Fibroblast of the conjunctiva (primary cell): ENCODE measurements around the gene ANKFN1.
A peak's percentile ranks its signal among the peaks of the same experiment; 100 is the strongest.

Experiments
- DNase-seq: peaks from one replicate; pipeline ENCODE4 v3.0.0-alpha.2; 2010; ENCODE audit warnings: low read depth

Gene ANKFN1

GRCh38 chr17:56177361-56177760 lies 24.1 kb downstream of the ANKFN1 start:
- no peak for DNase-seq

DNA sequence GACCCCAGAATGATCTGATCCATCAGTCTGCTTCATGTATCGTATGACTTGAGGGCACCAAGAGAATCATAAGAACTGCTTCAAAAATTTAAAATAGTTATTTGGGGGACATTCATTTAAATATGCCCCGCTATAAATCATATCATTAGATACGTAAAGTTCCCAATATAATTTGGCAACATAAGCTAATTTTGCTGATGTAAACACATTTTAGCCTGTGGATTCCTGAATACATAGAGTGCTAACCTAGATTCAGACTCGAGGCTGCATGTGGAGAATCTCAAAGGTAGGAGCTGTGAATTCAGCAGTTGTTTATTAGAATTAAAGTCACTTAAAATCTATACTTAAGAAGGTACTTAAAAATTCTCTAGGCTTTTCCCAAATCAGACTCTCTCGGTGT lies 24.9 kb downstream of the ANKFN1 start:
- no peak for DNase-seq

DNA sequence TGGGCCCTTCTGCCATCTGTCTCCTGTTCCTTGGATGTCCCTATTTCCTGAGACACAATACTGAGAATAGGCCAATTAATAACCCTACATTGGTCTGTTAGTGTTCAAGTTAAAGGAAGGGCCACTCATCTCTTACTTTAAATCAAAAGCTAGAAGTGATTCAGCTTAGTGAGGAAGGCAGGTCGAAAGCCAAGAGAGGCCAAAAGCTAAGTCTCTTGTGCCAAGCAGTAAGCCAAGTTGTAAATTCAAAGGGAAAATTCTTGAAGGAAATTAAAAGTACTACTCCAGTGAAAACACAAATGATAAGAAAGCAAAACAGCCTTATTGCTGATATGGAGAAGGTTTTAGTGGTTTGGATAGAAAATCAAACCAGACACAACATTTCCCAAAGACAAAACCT lies 28.8 kb downstream of the ANKFN1 start:
- DNase-seq: no peak

DNA sequence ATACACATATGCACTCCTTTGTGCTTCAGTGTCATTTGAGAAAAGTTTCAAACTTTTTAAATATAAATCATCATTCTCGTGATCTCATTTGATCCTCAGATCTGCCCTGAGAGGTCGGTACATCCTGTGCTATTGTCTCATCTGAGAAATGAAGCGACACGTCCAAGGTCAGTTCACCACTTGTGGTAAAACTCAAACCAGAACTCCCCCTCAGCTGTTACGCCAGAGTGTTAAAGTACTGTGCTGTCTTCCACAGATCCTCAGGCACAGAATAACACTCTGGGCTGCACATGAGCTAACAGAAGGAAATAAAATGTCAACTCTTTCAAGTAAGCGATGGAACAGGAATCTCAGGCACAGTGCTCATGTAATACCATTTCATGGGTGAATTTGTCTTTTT lies 31.4 kb downstream of the ANKFN1 start:
- DNase-seq: no peak

- peak; percentile 50 for DNase-seq
Measured at GRCh38 chr17:56185491-56186221, 32.4 kb downstream of the ANKFN1 start.

- peak; percentile 55 for DNase-seq
Measured at GRCh38 chr17:56186222-56186786, 33.0 kb downstream of the ANKFN1 start.

- no peak for DNase-seq
Measured at GRCh38 chr17:56203430-56203829, 50.2 kb downstream of the ANKFN1 start.

DNA sequence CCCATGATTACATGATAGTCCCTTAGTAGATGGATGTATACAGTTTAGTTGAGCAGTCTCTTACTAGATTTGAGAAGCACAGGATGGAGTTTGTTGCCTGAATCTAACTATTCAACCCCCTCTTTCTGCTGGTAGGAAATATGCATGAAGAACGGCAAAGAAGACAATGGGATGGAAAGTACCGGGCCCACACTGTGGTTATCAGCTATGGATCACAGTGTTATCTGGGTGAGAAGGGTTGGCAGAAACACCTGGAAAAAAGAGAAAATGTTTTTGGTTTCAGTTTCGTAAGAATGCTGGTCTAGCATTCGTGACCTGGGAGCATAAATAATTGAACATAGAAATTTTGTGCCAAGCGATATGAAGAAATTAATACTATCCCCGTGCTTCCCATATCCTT lies 53.1 kb downstream of the ANKFN1 start:
- DNase-seq: no peak

DNA sequence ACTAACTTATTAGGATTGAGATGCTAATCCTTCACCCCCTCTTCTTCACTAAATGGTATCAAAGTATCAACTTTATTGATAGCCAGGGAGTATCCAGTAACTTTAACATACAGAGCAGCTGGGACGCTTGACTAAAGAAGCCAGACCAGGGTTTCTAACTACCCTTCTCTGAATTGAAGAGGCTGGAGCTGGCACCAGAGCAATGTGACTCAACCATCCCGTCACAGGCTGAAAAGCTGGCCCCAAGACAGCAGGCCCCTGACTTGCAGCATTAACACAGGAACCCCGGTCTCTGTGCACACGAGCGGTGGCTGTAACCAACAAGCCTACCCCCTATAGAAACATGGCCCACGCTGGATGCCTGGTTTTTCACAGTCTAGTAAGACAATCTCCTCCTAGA lies 59.8 kb downstream of the ANKFN1 start:
- peak; percentile 10 for DNase-seq

- DNase-seq: no peak
Measured at GRCh38 chr17:56217921-56218320, 64.6 kb downstream of the ANKFN1 start.

DNA sequence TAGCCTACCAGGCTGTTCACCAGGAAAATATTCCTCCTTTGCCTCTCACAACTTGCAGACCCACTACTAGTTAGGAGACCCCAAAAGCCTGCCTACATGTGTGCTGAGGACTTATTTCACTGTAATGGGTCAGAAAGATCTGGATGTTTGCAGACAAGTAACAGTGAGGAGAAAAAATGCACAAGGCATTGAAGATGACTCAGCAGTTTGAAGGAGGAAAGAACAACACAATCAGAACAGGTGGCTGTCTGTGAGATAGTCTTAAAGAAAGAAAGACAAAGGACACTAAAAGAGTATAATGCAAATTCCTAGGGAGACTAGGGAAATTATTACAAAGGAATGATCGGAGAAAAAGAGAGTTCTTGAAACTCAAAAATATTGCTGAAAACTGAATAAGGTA lies 69.0 kb downstream of the ANKFN1 start:
- DNase-seq: no peak

DNA sequence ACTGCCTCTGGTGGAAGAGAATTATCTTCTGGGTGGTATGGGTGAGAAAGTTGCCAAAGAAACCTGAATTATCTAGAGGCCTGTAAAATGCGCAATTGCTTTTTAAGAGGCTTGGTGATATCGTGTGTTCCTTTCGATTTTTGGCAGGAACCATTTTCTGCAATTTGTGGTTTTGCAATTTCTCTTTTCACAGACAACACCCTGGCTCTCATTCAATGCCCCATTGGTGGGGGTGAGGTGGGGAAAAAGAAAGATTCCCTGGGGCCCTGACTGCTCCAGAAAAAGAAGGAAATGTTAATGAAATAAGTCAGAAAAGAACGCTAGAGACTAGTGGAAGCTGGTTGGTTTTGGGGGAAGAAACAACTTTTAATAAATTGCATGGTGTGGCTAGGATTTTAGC lies 77.4 kb downstream of the ANKFN1 start:
- peak; percentile 40 for DNase-seq

- DNase-seq: no peak
Measured at GRCh38 chr17:56231252-56231651, 78.0 kb downstream of the ANKFN1 start.

DNA sequence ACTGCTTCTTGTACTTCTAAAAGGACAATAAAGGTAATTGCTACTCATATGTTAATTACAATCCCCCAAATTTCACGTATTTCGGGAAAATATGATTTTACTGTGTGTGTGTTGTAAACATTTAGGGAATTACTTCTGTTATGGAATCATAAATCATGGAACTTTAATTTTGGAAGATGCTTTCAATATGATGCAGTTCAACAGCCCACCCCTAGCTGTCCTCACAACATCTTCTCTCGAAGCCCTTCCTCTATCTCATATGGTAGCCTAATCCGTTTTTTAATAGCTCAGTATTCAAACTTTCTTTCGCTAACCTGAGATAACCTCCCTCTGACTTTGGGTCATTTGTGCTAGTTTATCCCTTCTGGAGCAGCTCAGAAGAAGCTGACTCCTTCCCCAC lies 78.4 kb downstream of the ANKFN1 start:
- DNase-seq: no peak

DNA sequence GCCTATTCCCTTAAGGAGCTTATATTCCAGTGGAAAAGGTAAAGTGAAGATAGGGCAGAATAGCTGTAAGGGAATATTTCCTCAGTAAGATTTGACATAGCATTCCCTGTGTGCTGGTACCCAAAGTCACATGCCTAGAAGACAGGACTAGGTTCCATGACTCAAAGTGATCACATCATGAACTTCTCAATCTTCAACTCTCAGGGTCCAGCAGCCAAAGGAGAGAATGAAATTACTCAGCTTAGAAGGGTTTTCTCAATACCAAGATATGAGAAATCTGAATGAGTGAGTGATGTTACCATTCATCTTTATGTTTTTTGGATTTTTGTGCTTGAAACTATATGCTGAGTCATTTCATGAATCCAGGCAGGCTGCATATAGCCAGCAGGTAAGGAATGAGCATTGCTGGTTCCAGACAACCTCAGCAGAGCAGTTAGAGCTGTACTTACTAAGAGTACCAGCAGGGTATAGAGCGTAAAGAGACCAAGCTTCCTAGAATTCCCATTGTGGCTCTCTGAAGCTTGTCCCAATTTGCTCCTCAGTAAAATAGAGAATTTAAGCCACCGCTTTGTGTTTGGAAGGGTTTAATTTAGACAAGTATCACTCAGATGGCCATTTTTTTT lies 91.1 kb downstream of the ANKFN1 start:
- DNase-seq: no peak

GRCh38 chr17:56247816-56248215 lies 94.5 kb downstream of the ANKFN1 start:
- no peak for DNase-seq

DNA sequence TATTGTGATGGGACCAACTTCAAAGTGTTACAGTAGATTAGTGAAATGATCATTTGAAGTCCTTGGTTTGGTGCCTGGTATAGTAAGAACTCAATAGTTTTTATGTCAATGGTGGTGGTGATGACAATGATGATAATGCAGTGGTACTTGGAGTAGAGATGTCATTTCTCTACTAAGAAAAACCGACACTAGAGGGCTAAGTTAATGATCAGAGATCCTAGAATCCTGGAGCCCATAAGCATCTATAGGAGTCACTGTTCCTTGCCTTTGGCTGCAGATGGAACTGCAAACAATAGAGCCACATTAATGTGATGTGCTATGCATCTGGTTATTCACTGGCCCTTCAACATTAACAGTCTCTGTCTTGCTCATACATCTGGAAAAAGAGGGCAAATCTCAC lies 103.8 kb downstream of the ANKFN1 start:
- no peak for DNase-seq

DNA sequence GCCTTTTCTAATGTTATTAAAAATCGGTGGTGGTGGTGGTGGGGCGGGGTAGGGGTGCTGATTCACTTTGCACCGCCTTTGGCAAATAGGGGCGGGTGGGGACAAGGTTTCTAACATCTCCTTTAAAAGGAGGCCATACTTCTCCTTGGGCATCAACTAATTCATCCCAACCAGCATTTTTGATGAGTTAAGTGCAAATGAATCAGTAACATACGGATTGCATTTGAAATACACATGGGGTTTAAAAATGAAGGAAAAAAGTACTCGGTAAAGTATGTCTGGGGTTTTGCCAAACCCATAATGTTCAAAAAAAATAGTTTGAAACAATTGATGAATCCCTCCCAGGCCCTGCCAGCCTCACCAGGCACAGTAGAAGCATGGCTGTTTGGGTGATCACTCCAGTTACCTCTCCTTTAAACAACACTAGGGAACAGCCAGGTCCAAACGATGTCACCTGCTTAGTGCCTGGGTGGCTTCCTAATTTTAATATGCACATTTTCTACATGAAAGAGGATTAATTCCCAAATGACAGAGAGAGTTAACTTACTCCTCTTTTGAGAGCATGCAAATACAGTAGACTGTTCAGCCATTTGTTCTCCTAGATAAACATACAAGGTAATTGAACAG lies 107.2 kb downstream of the ANKFN1 start:
- peak; percentile 63 for DNase-seq

DNA sequence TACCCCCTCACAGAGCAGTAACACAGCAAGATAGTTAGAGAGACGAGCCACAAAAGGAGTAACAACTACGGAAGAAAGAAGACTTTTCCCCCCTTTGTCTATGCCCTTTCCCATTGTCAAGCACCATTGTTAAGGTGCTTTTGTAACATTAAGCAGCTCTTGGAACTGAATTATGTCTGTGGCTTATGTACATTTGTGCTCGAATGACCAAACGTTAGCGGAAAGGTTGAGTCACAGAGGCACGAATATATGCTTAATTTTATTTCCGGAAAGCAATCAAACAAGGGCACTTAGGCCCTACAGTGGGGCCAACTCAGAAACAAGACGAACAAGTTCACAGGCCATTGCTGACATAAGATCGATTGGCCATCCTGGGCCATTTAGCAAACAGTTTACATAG lies 109.5 kb downstream of the ANKFN1 start:
- DNase-seq: no peak

DNA sequence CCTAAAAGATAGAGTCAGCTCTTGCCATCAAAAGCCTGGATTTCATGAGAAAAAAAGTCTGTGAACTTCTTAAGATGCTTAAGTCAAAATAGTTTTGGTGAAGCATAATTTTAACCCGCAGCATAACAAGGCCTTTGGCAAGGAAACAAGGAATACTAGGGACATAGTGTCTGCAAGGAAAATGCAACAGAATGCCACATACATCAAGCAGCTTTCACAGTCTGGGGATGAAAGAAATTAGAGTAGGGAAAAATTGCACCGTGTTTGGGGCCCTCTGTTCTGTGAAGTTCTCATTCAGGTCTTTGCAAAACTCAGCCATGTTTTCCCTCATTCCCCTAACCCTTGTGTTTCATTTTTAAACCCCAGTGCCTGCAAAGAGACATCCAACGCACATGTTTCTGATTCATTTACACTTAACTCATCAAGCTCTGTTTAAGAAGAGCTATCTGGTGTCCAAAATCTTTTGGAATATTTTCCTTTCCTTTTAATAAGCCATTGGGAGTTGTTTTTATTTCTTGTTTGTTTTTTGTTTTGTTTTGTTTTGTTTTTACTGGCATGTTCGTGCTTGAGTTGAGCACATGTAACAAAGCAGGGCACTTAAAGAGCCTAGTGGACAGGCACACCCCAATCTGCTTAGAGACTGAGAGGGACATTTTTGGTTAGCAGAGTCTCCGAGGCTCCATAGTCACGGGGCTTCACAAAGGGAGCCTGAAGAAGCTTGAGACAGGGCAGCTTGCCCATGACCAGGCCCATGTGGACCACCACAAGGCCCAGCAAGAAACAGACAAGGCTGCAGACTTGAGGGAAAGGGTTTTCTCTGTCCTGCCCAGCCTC lies 116.5 kb downstream of the ANKFN1 start:
- DNase-seq: no peak

GRCh38 chr17:56274491-56274890 lies 121.2 kb downstream of the ANKFN1 start:
- DNase-seq: no peak

GRCh38 chr17:56284482-56284881 lies 131.2 kb downstream of the ANKFN1 start:
- DNase-seq: no peak
